HG03060 (cell line): ENCODE results near the gene SPG11.
"Not testable (repeated sequence)": the region's sequence is repeated elsewhere in the genome, so short reads cannot be mapped to it uniquely, and the experiment has no call there.

Experiments
- ATAC-seq: cut with Tn5 transposase; IDR thresholded peaks from one replicate; pipeline ENCODE4 v1.9.1; 2021; ENCODE audit warnings: low read depth, moderate number of reproducible peaks; ENCODE audit not compliant: unreplicated experiment

SPG11 gene

DNA sequence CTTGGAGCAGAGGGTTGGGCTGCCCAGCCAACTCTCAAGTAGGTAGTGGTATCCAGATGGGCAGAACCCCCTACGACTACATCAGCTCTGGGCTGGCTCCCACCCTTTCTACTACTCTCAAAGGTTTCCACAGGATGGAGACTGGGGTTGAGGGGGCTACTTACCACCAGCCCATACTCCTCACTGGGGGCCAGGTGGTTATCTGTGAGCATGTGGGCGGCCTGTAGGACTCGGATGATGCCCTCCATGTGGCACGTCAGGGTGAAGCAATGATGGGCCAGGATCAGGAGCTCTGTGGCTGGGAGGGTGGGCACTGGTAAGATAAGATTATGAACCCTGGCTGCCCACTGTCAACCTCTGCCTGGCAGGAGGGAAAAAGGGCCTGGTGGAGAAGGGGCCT lies 93.1 kb downstream of the SPG11 start:
- ATAC-seq = no peak

DNA sequence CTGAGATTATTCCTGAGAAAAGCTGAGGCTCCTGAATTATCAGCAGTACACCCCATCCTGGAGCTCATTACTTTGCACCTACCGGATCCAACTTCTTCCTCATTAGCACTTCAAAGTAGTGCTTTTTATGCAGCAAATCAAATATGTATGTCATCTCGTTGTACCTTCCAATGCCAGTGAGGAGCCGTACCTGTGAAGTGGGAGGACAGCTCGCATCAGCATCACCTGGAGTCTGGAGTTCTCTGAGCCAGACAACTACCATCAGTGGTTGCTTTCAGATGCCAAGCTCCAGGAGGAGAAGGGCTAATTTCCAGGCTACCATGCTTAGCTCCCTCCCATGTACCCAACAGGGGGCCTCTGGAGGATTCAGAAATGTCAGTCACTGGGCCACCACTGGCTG lies 94.1 kb downstream of the SPG11 start:
- ATAC-seq = no peak

DNA sequence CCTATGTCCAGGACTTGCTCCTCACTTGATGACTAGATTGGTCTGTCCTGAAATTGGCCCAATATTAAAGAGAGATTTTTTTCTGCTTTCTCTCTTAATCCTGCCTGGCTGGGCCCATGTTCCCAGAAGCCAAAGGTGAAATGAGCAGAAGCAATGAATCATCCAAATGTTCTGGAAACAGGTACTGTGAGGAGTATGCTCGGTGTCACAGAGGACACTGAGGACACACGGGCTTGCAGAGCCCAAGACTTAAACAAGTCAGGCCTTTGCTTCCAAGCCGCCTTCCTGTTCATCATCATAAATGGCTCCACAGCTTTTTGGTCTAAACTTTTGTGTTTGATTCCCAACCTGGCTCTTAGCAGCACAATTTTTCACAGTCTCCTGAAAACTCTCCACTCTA lies 95.1 kb downstream of the SPG11 start:
- ATAC-seq = no peak

DNA sequence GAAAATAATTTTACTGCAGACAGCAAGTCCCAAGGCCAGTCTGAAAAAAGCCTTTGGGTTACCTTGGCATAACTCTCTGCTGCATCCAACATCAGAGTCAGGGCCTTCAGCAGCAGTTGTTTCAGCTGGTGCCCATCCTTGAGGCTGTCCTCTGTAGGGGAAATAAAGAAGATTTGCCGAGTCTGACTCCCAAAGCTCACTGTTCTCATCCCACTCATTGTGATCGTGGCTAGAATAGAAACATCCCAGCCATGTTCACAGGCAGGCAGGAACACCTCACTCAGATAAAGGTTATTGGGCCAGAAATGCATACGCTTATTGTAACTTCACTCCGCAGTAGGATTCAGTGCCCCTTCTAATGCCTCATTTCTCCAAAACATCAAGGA lies 97.3 kb downstream of the SPG11 start:
- ATAC-seq = no peak

DNA sequence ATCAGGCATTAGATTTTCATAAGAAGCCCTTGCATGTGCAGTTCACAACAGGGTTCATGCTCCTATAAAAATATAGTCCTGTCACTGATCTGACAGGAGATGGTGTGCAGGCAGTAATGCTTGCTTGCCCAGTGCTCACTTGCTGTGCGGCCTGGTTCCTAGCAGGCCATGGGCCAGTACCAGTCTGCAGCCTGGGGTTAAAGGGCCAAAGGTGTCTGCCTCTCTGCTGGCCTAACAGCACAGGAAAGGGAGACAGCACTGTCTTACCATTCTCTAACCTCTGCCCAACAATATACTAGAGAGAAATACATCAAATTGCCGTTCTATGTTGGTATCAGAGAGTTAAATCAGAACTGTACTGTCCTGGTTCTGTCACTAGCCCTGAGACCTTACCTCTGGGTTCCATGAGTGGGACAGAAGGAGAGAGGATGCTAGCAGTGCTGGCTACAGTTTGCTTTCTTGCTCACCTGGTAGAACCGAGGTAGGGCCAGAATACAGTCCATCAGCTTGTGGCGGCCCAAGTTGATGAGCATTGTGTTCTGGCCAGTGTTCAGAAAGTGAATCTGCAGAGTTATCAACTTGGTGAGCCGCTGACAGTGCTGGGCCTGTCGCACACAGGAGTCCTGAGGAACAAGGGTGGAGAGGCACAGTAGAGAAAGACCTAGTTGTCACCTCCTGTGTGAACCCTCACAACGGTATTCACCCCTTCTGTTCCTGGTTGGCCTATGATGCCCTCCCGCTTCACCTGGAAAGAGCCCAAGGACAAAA lies 97.9 kb downstream of the SPG11 start:
- no peak for ATAC-seq

DNA sequence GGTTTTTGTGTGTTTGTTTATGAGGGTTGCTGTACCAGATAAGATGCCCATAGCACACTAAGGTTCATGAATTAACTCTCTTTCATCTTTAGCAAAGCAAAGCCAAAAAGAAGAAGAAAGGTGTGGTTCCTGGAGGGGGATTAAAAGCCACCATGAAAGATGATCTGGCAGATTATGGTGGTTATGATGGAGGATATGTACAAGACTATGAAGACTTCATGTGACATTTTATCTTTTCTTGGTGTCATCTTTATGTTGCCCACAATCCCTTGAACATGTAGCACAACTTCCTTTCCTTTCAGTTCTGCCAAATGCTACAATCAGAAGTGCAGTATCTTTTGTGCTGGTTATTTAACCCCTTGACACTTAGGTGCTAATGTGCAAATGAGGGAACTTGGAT lies 102.5 kb downstream of the SPG11 start:
- ATAC-seq = not testable (repeated sequence)

DNA sequence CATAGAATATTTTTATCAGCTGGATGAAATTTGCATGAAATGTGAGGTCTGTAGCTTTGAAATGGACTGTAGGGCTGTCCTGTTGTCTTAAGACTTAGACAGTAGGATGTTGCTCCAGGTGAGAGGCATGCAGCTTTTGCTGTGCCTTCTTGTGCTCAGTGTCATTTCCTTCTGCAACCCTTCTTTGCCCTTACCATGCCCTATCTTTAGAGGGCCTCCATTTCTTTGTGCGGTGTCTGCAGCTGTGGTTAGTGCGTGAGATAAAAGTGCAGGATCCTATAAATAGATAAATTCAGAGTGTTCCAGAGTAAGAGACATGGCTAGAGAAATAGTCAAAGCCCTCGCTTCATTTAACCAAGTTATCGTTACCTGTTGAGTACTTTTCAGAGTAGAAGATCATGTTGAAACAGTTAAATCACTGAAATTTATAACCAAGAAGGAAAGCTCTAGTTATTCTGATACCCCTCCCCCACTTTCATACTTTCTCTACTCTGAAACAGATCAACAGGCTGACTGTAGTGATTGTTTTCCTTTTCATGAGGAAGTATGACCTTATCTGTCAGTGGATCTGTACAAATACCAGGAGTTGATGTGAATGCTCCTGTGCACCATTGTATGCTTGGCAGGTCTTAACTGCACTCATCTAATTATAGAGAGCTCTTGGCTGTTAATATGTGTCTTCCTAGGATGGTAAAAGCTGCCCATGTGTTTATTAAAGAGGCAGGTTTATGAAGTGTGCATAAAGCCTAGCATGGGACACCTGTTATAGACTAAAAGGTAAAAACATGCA lies 108.3 kb downstream of the SPG11 start:
- no peak for ATAC-seq

DNA sequence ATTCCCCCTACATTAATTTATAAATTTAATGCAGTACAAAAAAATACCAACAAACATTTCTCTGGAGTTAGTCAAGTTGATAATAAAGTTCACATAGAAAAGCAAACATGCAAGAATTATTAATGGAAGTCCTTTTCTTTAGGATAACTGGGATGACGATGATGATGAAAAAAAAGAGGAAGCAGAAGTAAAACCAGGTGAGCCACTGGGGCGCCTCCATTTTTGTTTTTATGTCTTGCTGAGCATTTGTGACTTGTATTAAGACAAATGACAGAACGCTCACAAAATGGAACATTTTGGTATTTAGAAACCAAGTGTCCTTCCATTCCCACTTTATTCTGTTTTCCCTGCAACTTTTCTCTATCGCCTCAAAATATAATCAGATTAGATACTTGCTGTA lies 112.7 kb downstream of the SPG11 start:
- ATAC-seq = no peak

DNA sequence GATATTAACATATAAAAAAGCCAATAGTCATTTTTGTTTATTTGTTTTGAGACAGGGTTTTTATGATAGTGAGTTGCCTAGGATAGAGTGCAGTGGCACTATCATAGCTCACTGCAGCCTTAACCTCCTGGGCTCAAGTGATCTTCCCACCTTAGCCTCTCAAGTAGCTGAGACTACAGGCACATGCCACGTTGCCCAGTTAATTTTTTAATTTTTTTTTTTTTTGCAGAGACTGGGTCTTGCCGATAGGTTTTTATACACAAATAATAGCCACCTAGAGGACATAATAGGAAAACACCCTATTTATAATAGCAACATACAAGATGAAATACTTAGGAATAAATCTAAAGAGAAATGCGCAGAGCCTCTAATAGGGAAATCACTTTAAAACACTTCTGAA lies 113.2 kb downstream of the SPG11 start:
- no peak for ATAC-seq

DNA sequence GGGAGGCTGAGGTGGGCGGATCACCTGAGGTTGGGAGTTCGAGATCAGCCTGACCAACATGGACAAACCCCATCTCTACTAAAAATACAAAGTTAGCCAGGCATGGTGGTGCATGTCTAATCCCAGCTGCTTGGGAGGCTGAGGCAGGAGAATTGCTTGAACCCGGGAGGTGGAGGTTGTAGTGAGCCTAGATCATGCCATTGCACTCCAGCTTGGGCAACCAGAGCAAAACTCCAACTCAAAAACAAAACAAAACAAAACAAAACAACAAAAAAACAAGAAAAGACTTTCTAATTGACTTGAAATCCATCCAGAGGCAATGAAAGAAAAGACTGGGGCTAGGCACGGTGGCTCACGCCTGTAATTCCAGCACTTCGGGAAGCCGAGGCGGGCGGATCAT lies 114.3 kb downstream of the SPG11 start:
- not testable (repeated sequence) for ATAC-seq

DNA sequence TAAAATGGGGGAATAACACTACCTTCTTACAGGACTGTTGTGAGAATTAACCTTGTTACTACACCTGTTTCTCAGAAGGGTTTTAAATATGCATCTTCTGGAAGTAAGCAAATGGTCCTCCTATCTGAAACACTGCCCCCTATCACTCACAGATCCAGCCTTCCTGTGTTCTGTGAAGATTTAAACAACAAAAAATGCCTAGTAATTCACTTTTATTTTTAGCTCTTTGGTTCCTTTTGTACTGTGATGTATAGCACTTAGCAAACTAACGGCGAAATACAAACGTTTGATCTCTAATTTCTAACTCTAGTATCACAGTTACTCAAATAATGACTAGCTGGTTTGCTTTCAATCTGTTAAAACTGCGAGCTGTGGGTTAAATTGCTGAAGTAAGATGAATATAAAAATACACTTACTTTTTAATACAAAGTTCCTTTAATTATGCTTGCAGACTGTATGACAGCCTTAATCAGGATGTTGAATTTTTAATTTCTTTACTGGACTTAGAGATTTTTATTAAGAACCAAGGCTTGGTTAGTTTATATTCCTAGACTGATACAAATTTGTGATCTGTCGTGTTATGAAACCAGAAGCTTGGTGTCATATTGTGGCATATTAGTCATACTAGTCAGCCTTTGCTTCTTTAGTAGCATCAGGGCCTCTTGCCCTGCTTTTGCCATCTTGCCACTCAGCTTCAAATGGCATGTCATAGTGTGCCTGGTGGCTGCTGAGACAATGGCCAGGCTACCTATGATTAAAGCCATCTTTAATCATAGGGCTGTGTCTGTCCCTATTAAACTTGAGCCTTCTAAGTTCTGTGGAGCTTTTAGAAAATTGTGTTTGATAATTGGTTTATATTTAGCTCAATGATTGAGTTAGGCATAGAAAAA lies 117.3 kb downstream of the SPG11 start:
- no peak for ATAC-seq

DNA sequence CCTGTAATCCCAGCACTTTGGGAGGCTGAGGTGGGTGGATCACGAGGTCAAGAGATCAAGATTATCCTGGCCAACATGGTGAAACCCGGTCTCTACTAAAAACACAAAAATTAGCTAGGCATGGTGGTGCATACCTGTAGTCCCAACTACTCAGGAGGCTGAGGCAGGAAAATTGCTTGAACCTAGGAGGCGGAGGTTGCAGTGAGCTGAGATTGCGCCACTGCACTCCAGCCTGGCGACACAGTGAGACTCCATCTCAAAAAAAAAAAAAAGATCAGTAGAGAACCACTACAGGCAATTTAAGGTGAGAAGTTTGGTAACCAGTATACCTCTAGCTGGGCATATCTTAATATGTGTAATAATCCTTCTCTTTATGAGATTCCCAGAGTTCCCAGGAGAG lies 118.7 kb downstream of the SPG11 start:
- ATAC-seq = not testable (repeated sequence)

DNA sequence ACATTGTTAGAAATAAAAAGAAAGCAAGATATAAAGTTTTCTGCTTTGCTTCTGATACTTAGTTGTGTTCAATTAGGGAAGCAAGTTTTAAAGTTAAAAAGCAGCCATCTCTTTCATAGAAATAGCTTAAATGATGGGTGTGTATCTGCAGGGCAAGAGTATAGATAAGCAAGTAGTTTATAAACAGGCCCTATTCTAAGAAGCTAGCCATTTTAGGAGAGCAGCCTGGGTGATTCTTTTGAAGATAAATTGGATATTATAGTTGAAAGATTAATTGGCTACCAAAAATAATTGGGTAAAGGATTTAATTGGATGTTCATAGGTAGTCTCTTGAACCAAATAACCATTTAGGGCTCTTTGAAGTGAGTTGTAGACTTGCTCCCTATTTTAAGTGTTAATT lies 120.9 kb downstream of the SPG11 start:
- no peak for ATAC-seq

DNA sequence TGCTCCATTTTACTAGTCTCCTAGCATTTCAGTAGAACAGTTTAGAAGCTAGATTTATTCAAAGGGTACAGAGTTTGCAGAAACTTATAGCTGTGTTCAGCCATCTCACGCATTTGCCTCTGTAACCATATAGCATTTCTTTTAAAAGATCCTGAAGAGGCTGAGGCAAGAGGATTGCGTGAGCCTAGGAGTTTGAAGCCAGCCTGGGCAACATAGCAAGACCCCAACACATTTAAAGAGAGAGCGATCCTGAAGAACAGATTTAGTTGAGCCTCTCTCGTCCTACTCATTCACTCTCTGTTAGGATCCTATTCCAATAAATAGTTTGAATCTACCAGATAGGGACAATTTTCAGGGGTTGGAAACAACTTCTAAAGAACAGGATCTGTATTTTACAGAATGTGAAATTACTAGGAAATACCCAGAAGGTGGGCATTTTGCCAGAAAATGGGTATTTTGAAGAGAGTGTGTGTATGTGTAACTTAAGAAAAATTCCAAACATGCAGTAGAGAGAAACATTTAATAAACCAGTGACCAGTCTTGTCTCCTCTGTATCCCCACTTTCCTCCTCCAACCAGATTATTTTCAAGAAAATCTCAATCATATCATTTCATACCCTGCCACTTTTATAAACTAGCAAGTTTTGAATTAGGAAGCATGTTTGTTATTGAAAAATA lies 122.0 kb downstream of the SPG11 start:
- ATAC-seq = no peak

DNA sequence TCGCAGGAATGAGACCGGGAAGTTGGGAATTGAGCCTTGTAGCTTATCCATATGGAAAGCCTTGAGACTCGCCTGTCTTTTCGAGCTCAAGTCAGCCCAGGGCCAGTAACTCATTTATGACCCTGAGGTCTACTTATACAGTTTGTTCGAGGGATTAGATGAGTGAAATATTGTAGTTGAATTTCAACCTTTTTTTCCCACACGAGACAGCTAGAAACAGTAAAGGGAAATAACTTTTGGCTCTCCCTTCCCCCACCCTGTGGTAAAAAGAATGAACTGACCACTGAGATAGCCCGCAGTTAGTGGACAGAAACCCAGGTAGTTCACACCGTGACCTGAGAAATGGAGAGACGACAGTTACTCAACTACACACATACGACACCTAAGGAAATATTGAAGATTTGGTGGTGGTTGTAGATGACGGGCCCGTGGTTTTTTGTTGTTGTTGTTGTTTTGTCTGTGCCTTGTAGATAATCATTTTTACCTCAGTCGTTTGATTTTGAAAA lies 125.7 kb downstream of the SPG11 start:
- ATAC-seq = no peak

DNA sequence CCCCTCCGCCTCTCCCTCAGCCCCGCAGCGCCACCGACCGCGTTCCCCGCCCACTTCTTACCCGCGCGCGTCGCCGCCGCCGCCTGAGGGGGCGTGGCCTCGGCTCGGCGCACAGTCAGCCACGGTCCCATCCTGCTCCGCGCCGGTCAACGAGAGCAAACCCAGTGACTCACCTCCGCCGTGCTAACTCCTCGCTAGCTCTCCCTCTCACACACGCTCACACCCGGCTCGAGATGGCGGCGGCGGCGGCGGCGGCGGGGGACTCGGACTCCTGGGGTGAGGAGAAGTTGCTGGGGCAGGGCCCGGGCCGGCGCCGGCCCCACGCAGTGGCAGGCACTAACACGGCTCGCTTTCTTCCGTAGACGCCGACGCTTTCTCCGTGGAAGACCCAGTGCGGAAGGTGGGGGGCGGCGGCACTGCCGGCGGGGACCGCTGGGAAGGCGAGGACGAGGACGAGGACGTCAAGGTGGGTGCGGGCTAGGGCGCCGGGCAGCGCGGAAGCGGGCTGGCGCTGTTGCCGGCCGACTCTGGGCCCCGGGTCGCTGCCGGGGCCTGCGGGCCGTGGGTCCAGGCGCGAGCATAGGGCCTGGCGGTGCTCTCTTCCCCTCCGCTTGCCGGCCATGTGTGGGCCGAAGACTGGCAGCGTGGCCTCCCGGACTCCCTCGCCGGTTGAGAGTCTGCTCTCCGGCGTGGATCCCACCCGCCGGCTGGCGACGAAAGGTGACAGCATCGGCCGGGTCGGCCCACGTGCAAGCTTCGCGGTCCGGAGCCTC lies 126.3 kb downstream of the SPG11 start, which contains the start of gene EIF3J:
Gene EIF3J, plus strand, starts transcription at position 186 of the 773 bp plus-strand sequence. Its CDS starts 48 bp downstream, at position 234.
- peak; percentile 58 for ATAC-seq

DNA sequence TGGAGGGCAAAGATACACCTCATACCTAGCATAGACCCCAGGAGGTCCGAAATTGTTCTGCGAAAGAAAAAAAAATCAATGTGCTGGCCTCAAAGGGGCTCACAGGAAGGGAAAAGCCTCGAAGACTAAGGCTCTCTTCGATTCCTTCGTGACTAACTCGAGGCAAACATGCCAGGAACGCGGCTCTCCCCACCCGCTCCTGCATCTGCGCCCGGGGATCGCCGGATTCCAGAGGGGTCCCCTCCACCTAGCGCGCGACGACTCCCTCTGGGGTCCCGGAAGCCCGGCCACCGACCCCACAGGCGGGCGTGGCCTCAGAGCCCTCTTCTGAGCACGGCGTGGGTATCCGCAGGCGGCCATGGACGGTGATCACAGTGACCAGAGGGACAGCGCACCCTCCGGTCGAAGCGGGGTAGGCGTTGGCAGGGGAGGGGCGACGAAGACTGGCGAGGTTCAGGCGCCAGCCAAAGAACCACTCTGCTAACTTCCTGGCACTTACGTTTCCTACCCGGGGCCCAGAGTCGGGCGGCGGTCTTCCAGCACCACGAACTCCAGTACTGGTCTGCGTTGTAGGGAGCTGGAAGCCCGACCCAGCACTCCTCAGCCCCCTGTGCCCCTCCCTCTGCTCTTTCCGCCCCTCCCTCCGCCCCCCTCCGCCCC lies 127.0 kb downstream of the SPG11 start:
- peak; percentile 67 for ATAC-seq

DNA sequence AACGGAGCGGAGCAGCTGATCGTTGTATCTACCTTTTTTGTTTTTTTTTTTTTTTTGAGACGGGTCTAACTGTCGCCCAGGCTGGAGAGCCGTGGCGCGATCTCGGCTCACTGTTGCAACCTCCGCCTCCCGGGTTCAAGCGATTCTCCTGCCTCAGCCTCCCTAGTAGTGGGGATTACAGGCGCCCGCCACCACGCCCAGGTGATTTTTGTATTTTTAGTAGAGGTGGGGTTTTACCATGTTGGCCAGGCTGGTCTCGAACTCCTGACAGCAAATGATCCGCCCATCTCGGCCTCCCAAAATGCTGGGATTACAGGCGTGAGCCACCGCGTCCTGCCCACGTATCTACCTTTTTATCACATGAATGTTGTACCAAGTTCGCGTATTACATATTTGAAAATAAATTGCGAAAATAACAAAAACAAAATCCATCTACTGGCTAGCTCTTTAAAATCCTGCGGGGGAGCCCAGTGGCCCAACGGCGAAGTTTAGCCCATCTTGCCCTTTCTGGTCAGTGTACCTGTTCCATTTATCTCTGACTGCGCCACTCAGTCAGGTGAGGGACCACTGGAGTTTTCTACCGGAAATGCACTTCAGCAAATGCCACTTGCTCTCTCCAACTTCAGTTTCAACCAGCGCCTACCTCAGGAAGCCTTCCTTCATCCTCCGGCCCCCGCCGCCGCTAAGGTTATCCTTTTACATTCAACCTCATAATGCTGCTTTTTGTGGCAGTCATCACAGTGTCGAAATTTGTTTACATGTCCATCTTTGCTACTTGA lies 127.8 kb downstream of the SPG11 start:
- ATAC-seq = no peak
